ENCODE results near the gene SERPINA7. TPM values are rescaled to one million over a fixed set of nuclear protein-coding genes. Genes with fewer than 3 reads are reported as not detected.
A peak's percentile ranks its signal among the peaks of the same experiment; 100 is the strongest.

SERPINA7 gene
- total RNA-seq, 1 donor from 2014 or later: not detected

GRCh38 chrX:106036716-106037115, 1.8 kb downstream of the SERPINA7 start:
- no peaks in the 10 kb centered on the region for H4K20me1 ChIP-seq (ENCODE audit: low read depth)
- H3K36me3 ChIP-seq: no peaks in the 10 kb centered on the region
- no peak for DNase-seq (ENCODE audit: low spot score)
- no peak overlapping the region for H3K4me3 ChIP-seq
- H3K79me2 ChIP-seq (ENCODE audit: low read depth): no peaks in the 10 kb centered on the region
- no peak overlapping the region for H3K9ac ChIP-seq
- H3K36me3 Mint-ChIP-seq: no peaks in the 10 kb centered on the region
- H3K4me2 ChIP-seq: no peak overlapping the region
- H3K9me3 ChIP-seq (ENCODE audit: low read depth): no peaks in the 10 kb centered on the region
- H3K4me1 ChIP-seq: no peaks in the 10 kb centered on the region
- H2AFZ ChIP-seq (replicated peaks): no peak overlapping the region
- H3K4me1 Mint-ChIP-seq: no peaks in the 10 kb centered on the region
- no peaks in the 10 kb centered on the region for H3K9me3 Mint-ChIP-seq
- no peak overlapping the region for H3K27ac Mint-ChIP-seq
- H3F3A ChIP-seq (ENCODE audit: low read depth): no peaks in the 10 kb centered on the region
- TF ChIP-seq EZH2 (IDR thresholded peaks at IDR 0.05) (no peak), EZH2phosphoT487 (IDR thresholded peaks at IDR 0.05) (no peak)
- TF ChIP-seq, protein P1, sequence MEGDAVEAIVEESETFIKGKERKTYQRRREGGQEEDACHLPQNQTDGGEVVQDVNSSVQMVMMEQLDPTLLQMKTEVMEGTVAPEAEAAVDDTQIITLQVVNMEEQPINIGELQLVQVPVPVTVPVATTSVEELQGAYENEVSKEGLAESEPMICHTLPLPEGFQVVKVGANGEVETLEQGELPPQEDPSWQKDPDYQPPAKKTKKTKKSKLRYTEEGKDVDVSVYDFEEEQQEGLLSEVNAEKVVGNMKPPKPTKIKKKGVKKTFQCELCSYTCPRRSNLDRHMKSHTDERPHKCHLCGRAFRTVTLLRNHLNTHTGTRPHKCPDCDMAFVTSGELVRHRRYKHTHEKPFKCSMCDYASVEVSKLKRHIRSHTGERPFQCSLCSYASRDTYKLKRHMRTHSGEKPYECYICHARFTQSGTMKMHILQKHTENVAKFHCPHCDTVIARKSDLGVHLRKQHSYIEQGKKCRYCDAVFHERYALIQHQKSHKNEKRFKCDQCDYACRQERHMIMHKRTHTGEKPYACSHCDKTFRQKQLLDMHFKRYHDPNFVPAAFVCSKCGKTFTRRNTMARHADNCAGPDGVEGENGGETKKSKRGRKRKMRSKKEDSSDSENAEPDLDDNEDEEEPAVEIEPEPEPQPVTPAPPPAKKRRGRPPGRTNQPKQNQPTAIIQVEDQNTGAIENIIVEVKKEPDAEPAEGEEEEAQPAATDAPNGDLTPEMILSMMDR (IDR thresholded peaks at IDR 0.05): no peak
- H3K27ac ChIP-seq: no peak overlapping the region
- no peak overlapping the region for H3K4me3 Mint-ChIP-seq
- H3K27me3 Mint-ChIP-seq (ENCODE audit: insufficient read depth, low read depth): peaks cover 5% of the 10 kb centered on the region
- H3K27me3 ChIP-seq: no peaks in the 10 kb centered on the region

GRCh38 chrX:106035064-106035463, 3.5 kb downstream of the SERPINA7 start:
- Histone ChIP-seq H3K27me3 (no peaks in the 10 kb centered on the region), H4K20me1 (ENCODE audit: low read depth) (no peaks in the 10 kb centered on the region), H3K4me3 (no peak overlapping the region), H2AFZ (replicated peaks) (no peak overlapping the region), H3K79me2 (ENCODE audit: low read depth) (no peaks in the 10 kb centered on the region), H3K9me3 (ENCODE audit: low read depth) (no peaks in the 10 kb centered on the region), H3K36me3 (no peaks in the 10 kb centered on the region), H3K4me2 (no peak overlapping the region), H3K4me1 (no peaks in the 10 kb centered on the region), H3K27ac (no peak overlapping the region), H3K9ac (no peak overlapping the region), H3F3A (ENCODE audit: low read depth) (no peaks in the 10 kb centered on the region)
- no peak for TF ChIP-seq EZH2phosphoT487 (IDR thresholded peaks at IDR 0.05)
- TF ChIP-seq, protein P1 (IDR thresholded peaks at IDR 0.05): peak; percentile 52
- Mint-ChIP-seq H3K9me3 (no peaks in the 10 kb centered on the region), H3K27ac (no peak overlapping the region), H3K4me1 (no peaks in the 10 kb centered on the region), H3K27me3 (ENCODE audit: insufficient read depth, low read depth) (peaks cover 5% of the 10 kb centered on the region), H3K36me3 (no peaks in the 10 kb centered on the region), H3K4me3 (no peak overlapping the region)
- DNase-seq (ENCODE audit: low spot score): peak; percentile 25

GRCh38 chrX:106023947-106024346, 14.6 kb downstream of the SERPINA7 start:
- H3K79me2 ChIP-seq (ENCODE audit: low read depth): no peaks in the 10 kb centered on the region
- H3K36me3 ChIP-seq: no peaks in the 10 kb centered on the region
- TF ChIP-seq, protein P1 (IDR thresholded peaks at IDR 0.05): no peak
- TF ChIP-seq EZH2 (IDR thresholded peaks at IDR 0.05) (no peak), EZH2phosphoT487 (IDR thresholded peaks at IDR 0.05) (no peak)
- H3K4me2 ChIP-seq: no peak overlapping the region
- H3K4me3 ChIP-seq: no peak overlapping the region
- Mint-ChIP-seq H3K36me3 (no peaks in the 10 kb centered on the region), H3K4me1 (no peaks in the 10 kb centered on the region), H3K9me3 (no peaks in the 10 kb centered on the region), H3K4me3 (no peak overlapping the region), H3K27ac (no peak overlapping the region), H3K27me3 (ENCODE audit: insufficient read depth, low read depth) (peaks cover 2% of the 10 kb centered on the region)
- no peak overlapping the region for H3K9ac ChIP-seq
- no peak for DNase-seq (ENCODE audit: low spot score)
- H3K27ac ChIP-seq: no peak overlapping the region
- H2AFZ ChIP-seq (replicated peaks): no peak overlapping the region
- no peaks in the 10 kb centered on the region for H3K4me1 ChIP-seq
- no peaks in the 10 kb centered on the region for H3K9me3 ChIP-seq (ENCODE audit: low read depth)
- H3K27me3 ChIP-seq: no peaks in the 10 kb centered on the region
- H3F3A ChIP-seq (ENCODE audit: low read depth): no peaks in the 10 kb centered on the region
- no peaks in the 10 kb centered on the region for H4K20me1 ChIP-seq (ENCODE audit: low read depth)

Measured in neural progenitor cell (in vitro differentiated cells).